Esophagus muscularis mucosa (tissue), 4 donors: ENCODE results near the gene CHSY3.

ENCODE experiments used
- CTCF ChIP-seq, 3 experiments: fragments of 200-600 bp in 2 of 3; fragments of 450-650 bp in 1 of 3; sonication (generic) in 2 of 3; IDR thresholded peaks; one replicate each; pipeline ENCODE4 v1.5.1; 2017 to 2019; ENCODE audit warnings: antibody characterized with exemption in 3 of 3, mild to moderate bottlenecking in 2 of 3, moderate library complexity in 1 of 3
- EP300 ChIP-seq: sonication (generic); formaldehyde crosslinking; IDR thresholded peaks from one replicate; pipeline ENCODE4 v1.6.1; 2017; ENCODE audit warnings: antibody characterized with exemption
- POLR2A ChIP-seq: fragments of 450-650 bp; IDR thresholded peaks from one replicate; pipeline ENCODE4 v1.6.1; 2017; ENCODE audit warnings: antibody characterized with exemption, moderate library complexity, mild to moderate bottlenecking, low read depth
- POLR2AphosphoS5 ChIP-seq, 2 donors: sonication (generic); formaldehyde crosslinking; IDR thresholded peaks; one replicate each; pipeline ENCODE4 v1.6.1; 2017; ENCODE audit warnings: antibody characterized with exemption in 2 of 2

DNA sequence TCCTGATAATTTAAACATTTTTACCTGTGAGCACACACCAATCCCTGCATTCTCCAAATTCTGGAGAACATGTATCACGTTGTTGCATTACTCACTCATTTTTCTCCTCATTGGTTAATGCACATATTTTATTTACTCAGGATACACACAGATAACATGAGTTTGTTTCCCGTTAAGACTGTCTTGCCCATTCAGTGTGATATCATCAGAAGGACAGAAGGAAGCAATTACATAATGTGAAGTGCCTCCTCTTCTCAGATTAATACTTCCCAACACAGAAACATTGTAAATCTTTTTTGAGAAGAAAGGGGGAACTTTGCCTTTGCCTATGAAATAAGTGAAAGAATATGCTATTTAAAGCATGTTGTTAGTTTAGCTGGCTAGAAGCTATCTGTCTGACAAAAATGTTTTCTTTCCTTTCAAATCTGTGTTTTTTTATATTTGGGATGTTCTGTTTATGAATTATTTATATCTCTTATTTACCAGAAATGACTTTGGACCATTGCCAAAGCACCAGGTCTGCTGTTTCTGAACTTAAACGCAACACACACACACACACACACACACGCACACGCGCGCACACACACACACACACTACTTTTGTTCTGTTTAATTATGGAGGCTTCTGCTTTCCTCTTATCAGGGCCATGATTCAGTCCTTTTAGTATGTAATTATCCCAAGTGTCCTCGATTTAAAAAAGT is 186.5 kb downstream of the CHSY3 start:
- TF ChIP-seq CTCF (IDR thresholded peaks at IDR 0.05) (no peak), POLR2A (no peak), EP300 (no peak), POLR2AphosphoS5 (IDR thresholded peaks at IDR 0.05) (no peak)
